K562 (cell line): ENCODE measurements around the gene ALG13. TPM values are rescaled to one million over a fixed set of nuclear protein-coding genes. Genes with fewer than 3 reads are reported as not detected.

Experiments used
- FIP1L1 ChIP-seq: fragments of 200-400 bp; formaldehyde crosslinking; IDR thresholded peaks from 2 replicates; pipeline ENCODE4 v1.6.1; 2018; ENCODE audit warnings: mild to moderate bottlenecking, low read depth, low read length; ENCODE audit not compliant: poor library complexity, severe bottlenecking
- GTF2E2 ChIP-seq: fragments of 200-800 bp; sonication (Bioruptor generic); IDR thresholded peaks from 2 replicates; pipeline ENCODE4 v1.6.1; 2016; ENCODE audit warnings: missing genetic modification characterization, missing compliant biosample characterization
- HCFC1 ChIP-seq: IDR thresholded peaks from 2 replicates; pipeline ENCODE4 v1.6.1; 2012; ENCODE audit warnings: low read depth, low read length, improper control_type of control experiment
- HMGXB4 ChIP-seq: sonication (generic); formaldehyde crosslinking; IDR thresholded peaks from 2 replicates; pipeline ENCODE4 v1.8.1; 2023; ENCODE audit warnings: mild to moderate bottlenecking, missing genetic modification reagents
- HNRNPL ChIP-seq: fragments of 200-400 bp; formaldehyde crosslinking; IDR thresholded peaks from 2 replicates; pipeline ENCODE4 v1.6.1; 2017; ENCODE audit warnings: low read depth, mild to moderate bottlenecking, low read length
- MECOM ChIP-seq: fragments of 250-450 bp; sonication (Bioruptor Pico); IDR thresholded peaks from 2 replicates; pipeline ENCODE4 v1.8.0; 2022; ENCODE audit warnings: inconsistent platforms
- MTA1 ChIP-seq: fragments of 450-650 bp; IDR thresholded peaks from 2 replicates; pipeline ENCODE4 v1.6.1; 2017; ENCODE audit warnings: borderline replicate concordance
- RBM25 ChIP-seq: fragments of 200-400 bp; formaldehyde crosslinking; IDR thresholded peaks from 2 replicates; pipeline ENCODE4 v1.6.1; 2018; ENCODE audit warnings: low read length, low read depth, moderate library complexity; ENCODE audit not compliant: severe bottlenecking
- RNF2 ChIP-seq: sonication (generic); IDR thresholded peaks from 2 replicates; pipeline ENCODE4 v1.6.1; 2016
- SP2 ChIP-seq: IDR thresholded peaks from 2 replicates; pipeline ENCODE4 v1.6.1; 2011; ENCODE audit warnings: mild to moderate bottlenecking, low read depth, low read length, moderate library complexity; ENCODE audit not compliant: poor library complexity, severe bottlenecking; ENCODE audit errors: extremely low read depth
- TCFL5 ChIP-seq: fragments of 250-450 bp; sonication (Bioruptor Pico); conservative IDR thresholded peaks from 2 replicates; pipeline ENCODE4 v1.6.1; 2021; ENCODE audit warnings: mild to moderate bottlenecking, moderate library complexity, matching md5 sums
- VEZF1 ChIP-seq: fragments of 200-800 bp; sonication (Bioruptor generic); IDR thresholded peaks from 2 replicates; pipeline ENCODE4 v1.6.1; 2017; ENCODE audit warnings: missing genetic modification characterization, missing compliant biosample characterization
- WHSC1 ChIP-seq: IDR thresholded peaks from one replicate; pipeline ENCODE4 v1.6.1; 2012; ENCODE audit warnings: low read length, control low read depth, inconsistent platforms
- ZBTB2 ChIP-seq: fragments of 450-650 bp; IDR thresholded peaks from 2 replicates; pipeline ENCODE4 v1.6.1; 2016; ENCODE audit warnings: antibody characterized with exemption
- ZBTB9 ChIP-seq: fragments of 450-650 bp; formaldehyde crosslinking; IDR thresholded peaks from 2 replicates; pipeline ENCODE4 v1.4.0; 2020; ENCODE audit warnings: mild to moderate bottlenecking, moderate library complexity
- ZNF592 ChIP-seq: fragments of 450-650 bp; IDR thresholded peaks from 2 replicates; pipeline ENCODE4 v1.6.1; 2017; ENCODE audit warnings: antibody characterized with exemption, mild to moderate bottlenecking
- ZNF75A ChIP-seq: fragments of 450-650 bp; formaldehyde crosslinking; IDR thresholded peaks from 2 replicates; pipeline ENCODE4 v1.4.0; 2020; ENCODE audit warnings: mild to moderate bottlenecking
- polyA plus RNA-seq, 8 experiments: library from polyadenylated mRNA; depleted of rRNA in 4 of 8; stranded (reverse) in 5 of 8; unstranded in 3 of 8; fragments of >200 nt; fragmentation: Nextera tagmentation in 2 of 8; fragmentation: Illumina TruSeq in 1 of 8; extraction: Ambion mirVana in 2 of 8; extraction: Trizol in 1 of 8; gene quantifications; 2 replicates each; pipeline versions ENCODE4 v1.2.1 to v1.2.3, GENCODE V29; 2011 to 2014; ENCODE audit warnings: inconsistent platforms in 1 of 8, missing spikeins in 1 of 8
- total RNA-seq, 7 experiments: library from RNA; depleted of rRNA in 6 of 7; stranded (reverse); fragments of >200 nt in 6 of 7; fragmentation: Illumina TruSeq in 2 of 7; extraction: Trizol in 2 of 7; gene quantifications; 2 replicates each; pipeline versions ENCODE4 v1.2.1 to v1.2.3, GENCODE V29; 2011 to 2021; ENCODE audit warnings: low replicate concordance in 1 of 7

ALG13 gene
- total and polyA plus RNA-seq, 9 of the 15 experiments (the other 6 are each of a cell fraction or from before 2014, with no cell fraction given) = 40.3 to 117 (median 68.2) TPM

GRCh38 chrX:111680988-111681779 is at the start of gene ALG13 (continued):
- TF ChIP-seq ZNF592 (peak; percentile 56; the same call in 1 of the 2 replicates), MECOM (CRISPR knock-in tag) (no peak), ZBTB2 (no peak), ZBTB9 (CRISPR knock-in tag) (no peak), FIP1L1 (no peak), HCFC1 (peak; percentile 61), VEZF1 (CRISPR knock-in tag) (peak; percentile 80), TCFL5 (CRISPR knock-in tag) (no peak), HMGXB4 (no peak), HNRNPL (no peak), ZNF75A (CRISPR knock-in tag) (no peak), SP2 (no peak), MTA1 (no peak), RBM25 (no peak), RNF2 (no peak; the same call in 1 of the 2 replicates), GTF2E2 (tag) (peak; percentile 69; the same call in 1 of the 2 replicates), WHSC1 (no peak)
